22Rv1 (cell line): ENCODE data around the gene LILRB3.

ENCODE experiments used
- H3K27ac ChIP-seq: fragments of 450-650 bp; 2 replicates; pipeline ENCODE4 v1.5.1; 2017
- CTCF ChIP-seq: fragments of 450-650 bp; IDR thresholded peaks from 2 replicates; pipeline ENCODE4 v1.5.1; 2017; ENCODE audit warnings: mild to moderate bottlenecking
- ZFX ChIP-seq: fragments of 450-650 bp; IDR thresholded peaks from 2 replicates; pipeline ENCODE4 v1.6.1; 2017; ENCODE audit warnings: antibody characterized with exemption, borderline replicate concordance

LILRB3 gene

DNA sequence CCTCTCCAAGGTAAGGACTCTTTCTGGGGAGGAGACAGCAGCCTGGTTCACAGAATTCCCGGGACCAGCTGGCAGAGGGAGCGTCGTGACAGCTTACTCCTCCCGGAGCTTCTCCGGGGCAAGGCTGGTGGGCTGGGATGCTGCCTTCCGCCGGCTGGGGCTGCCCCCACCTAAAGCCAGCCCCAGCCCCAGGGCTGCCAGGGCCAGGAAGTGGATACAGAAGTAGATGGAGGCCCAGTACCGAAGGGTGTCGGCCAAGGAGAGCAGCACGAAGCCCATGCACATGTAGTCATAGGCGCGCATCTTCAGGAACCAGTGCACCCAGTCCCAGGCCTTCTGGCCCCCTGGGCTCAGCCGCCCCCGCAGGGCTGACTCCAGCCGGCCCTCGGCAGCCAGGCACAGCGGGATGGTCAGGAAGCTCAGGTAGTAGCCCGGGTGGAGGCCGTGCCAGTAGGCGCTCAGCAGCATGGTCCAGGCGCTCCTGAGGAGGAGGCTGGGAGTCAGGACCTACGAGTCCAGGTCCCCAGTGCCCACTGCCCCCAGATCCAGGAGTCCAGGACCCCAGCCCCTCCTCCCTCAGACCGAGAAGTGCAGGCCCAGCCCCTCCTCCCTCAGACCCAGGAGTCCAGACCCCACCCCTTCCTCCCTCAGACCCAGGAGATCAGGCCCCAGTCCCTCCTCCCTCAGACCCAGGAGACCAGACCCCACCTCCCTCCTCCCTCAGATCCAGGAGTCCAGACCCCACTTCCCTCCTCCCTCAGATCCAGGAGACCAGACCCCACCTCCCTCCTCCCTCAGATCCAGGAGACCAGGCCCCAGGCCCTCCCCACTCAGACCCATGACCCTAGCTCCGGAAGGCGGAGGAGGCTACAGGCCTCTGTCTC is 48.6 kb downstream of the LILRB3 start:
- H3K27ac ChIP-seq, result peak overlapping the region; percentile 90
- TF ChIP-seq CTCF, result no peak
- TF ChIP-seq ZFX, result no peak

DNA sequence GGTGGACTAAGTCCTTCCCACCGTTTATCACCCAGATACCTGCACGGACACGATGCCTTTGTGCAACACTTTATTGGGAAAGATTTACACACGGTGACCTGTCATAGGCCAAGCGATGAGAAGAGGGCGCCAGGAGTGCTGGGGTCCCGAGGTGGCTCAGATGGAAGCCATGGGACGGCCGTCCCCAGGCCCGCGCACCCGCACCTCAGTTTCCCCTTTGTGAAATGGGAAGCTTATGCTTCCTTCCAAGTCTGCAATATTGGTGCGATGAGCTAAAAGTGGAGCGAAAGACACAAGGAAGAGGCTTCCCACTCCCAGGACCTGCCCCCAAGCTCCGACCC is 49.5 kb downstream of the LILRB3 start:
- TF ChIP-seq CTCF, result no peak
- no peak for TF ChIP-seq ZFX
- H3K27ac ChIP-seq, result peak overlapping the region; percentile 90

- TF ChIP-seq CTCF (peak; percentile 67), ZFX (no peak)
- H3K27ac ChIP-seq, result peak within 1 kb of the TSS; percentile 90
Measured at GRCh38 chr19:54172471-54173358, 50.1 kb downstream of the LILRB3 start, which contains the start of gene TMC4. Gene TMC4, minus strand, starts transcription at chr19:54173160. Its CDS starts 43 bp downstream, at chr19:54173117.

GRCh38 chr19:54171736-54172431 is 50.9 kb downstream of the LILRB3 start:
- H3K27ac ChIP-seq, result peak overlapping the region; percentile 33

DNA sequence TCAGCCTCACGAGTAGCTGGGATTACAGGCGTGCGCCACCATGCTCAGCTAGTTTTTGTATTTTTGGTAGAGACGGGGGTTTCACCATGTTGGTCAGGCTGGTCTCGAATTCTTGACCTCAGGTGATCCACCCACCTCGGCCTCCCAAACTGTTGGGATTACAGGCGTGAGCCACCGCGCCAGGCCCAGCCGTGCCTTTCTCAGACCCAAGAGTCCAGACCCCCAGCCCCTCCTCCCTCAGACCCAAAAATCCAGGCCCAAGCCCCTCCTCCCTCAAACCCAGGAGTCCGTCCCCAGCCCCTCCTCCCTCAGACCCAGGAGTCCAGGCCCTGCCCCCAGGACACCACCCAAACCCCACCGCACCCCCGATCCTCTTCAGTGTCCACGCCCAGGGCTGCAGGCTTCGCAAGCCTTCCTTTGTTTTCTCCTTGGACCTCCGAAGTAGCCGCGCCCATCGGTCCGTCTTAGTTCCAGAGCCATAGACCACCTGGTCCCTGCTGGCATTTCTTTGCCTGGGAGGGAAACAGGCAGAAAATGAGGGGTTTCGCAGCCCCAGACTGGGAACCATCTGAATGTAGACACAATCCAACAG is 53.6 kb downstream of the LILRB3 start:
- TF ChIP-seq ZFX (no peak), CTCF (no peak)
- H3K27ac ChIP-seq, result no peak overlapping the region

DNA sequence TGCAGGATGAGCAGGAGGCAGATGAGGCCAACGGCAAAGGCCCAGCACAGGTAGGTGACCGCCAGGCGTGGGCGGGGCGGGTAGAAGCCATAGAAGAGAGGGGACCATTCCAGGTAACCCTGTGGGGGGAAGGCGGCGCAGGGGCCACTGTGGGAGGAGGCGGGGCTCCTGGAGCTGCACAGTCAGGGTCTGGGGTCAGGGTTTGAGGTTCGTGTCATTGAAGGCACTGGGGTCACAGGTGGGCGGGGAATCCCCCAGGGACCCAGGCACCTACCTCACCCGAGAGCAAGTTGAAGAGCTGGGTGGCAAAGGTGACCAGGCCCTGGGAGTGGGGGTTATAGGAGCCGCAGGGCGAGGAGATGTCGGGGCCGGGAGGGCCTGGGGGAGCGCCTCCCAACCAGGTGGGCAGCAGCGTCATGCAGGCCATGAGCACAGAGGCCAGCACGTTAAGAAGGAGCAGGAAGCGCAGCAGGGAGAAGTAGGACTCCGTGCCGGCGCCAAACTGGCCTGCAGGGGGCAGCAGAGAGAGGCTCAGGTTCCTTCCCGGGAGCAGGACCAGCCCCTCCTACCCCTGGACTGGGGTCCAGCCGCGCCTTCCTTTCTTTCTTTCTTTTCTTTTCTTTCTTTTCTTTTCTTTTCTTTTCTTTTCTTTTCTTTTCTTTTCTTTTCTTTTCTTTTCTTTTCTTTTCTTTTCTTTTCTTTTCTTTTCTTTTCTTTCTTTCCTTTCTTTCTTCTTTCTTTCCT is 54.5 kb downstream of the LILRB3 start:
- H3K27ac ChIP-seq, result no peak overlapping the region
- TF ChIP-seq CTCF, result peak; percentile 92
- no peak for TF ChIP-seq ZFX
